GM18498 (cell line): ENCODE results near the gene TPK1.
"Not testable (repeated sequence)": the region's sequence is repeated elsewhere in the genome, so short reads cannot be mapped to it uniquely, and the experiment has no call there.

Source experiments
- ATAC-seq: cut with Tn5 transposase; IDR thresholded peaks from one replicate; pipeline ENCODE4 v1.9.1; 2021; ENCODE audit warnings: mild to moderate bottlenecking, moderate library complexity; ENCODE audit not compliant: unreplicated experiment

Gene TPK1

DNA sequence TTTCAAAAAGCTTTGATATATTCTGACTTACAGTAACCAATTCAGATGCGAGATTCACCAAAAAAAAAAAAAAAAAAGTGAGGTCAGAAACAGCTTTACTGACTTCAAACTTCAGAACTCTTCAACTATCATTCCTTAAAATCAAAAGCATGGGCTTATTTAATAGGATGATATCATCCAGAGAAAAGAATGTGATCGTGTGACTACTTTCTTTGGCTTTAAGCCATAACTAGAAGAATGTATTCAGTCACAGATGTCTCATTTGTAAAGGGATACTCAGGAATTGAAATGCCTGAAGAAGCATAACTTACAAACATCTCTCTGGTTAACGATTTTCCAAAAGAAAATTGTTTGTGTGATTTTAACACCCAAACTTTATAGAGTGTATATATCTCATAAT, 11.5 kb downstream of the TPK1 start:
- no peak for ATAC-seq

DNA sequence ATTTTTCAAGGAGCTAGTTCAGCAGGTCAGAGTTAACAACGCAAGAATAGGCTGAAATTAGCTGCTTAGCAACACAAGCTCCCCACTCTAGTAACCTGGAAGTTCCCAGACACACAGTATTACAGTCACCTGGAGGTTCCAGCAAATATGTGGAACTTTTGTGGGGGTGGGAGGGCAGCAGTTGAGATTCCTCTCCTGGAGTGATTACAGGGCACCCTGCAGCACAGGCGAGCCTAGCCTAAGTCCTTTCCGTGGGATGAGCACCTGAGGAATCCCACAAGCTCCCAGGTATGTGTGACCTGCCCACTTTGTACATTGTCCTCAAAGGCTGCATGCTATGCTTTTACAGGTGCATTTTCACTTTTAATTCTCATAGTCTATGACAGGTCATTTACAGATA, 13.6 kb downstream of the TPK1 start:
- no peak for ATAC-seq

DNA sequence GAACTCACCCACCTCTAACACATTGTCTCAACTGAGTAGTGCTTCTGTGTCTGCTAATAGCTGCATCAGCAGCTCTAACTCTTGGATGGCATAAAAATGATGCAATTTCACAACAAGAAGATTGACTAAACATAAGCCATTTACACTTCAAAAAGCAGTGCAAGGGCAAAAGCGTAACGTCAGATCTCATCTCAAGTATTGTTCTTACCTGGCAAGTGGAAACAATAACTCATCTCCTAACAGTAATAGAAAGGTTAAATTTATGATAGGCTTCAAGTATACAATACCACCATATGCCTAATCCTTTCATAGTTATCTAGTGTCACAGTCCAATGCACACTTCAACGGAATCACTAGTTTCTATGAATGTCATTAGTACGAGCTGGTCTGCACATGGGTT, 14.8 kb downstream of the TPK1 start:
- peak; percentile 43 for ATAC-seq

DNA sequence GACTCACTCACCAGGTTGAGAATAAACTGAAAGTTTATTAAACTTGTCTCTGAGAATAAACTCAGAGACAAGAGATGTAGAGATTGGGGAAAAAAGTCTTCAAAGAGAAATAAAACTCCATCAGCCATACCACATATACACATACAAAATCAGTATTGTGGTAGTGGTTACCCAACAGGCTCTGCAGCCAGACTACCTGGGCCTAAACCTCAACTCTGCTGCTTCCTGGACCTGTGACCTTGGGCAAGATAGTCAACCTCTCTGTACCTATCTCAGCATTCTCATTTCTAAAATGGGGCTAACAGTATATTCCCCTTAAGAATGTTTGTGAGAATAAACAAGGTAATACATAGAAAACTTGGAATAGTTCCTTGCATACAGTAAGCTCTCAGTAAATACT, 15.3 kb downstream of the TPK1 start:
- ATAC-seq = peak; percentile 35

DNA sequence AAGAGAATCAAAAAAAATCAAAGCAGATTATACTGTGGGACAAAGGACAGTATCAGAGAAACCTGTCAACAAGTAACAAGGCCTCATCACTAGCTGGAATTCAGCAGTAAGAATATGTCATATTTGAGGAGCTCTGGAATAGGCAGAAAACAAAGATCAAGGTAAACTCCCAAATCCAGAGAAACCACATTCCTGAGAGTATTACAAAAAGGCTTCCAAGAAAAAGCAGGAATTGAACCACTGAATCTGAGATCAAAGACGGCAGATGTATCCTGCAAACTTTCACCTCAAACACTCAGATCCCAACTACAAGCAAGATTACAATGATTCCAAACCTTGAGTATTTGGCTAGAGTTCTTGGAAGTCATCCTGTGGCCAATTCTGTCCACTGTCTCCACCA, 16.3 kb downstream of the TPK1 start:
- ATAC-seq = no peak

DNA sequence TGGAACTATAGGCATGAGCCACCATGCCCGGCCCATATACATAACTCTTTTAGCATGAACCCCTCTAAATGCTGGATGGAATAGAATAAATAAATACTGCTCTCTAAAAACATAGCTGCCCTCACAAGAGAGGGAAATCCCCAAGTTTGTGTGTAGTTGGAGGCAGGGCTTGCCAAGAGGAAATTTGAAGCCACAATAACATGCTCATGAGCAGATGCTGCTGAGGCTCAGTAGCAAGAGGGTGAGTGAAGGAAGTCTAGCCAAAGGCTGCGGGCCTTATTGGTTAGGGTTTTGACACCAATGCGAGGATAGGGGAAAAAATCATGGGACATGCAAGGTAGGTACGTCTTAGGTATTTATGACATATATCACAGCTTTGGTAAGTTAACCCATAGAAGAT, 17.3 kb downstream of the TPK1 start:
- ATAC-seq = peak; percentile 82

DNA sequence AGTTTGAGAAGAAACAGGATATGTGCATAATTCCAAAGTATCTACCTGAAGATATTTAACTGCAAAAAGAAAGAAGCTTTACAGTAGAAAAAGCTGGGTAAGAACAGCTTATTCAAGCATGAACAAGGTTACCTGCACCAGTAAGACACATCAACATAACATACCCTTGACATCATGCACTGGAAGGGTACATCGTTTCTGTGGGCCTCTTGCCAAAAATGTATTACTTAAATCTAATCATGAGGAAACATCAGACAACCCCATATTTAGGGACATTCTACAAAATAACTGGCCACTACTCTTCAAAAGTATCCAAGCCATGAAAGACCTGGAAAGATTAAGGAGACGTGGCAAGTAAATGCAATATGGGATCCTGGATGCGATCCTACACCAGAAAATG, 18.9 kb downstream of the TPK1 start:
- no peak for ATAC-seq

DNA sequence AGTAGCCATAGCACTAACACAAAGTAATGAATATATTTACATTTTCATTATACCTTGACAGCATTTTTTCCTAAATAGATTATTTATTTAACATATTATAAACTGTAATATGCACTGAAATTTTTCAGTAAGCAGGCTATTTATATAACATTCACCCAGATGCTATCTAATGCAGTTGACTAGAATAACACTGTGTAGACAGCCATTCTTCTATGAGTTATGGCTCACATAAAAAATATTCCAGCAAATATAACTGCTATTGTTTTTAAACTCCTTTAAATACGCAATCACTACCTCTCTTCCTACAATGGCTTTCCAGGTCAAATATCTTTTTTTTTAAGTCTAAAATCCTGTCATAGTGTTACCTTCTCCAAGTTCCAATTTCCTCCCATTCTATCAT, 21.6 kb downstream of the TPK1 start:
- ATAC-seq = no peak

DNA sequence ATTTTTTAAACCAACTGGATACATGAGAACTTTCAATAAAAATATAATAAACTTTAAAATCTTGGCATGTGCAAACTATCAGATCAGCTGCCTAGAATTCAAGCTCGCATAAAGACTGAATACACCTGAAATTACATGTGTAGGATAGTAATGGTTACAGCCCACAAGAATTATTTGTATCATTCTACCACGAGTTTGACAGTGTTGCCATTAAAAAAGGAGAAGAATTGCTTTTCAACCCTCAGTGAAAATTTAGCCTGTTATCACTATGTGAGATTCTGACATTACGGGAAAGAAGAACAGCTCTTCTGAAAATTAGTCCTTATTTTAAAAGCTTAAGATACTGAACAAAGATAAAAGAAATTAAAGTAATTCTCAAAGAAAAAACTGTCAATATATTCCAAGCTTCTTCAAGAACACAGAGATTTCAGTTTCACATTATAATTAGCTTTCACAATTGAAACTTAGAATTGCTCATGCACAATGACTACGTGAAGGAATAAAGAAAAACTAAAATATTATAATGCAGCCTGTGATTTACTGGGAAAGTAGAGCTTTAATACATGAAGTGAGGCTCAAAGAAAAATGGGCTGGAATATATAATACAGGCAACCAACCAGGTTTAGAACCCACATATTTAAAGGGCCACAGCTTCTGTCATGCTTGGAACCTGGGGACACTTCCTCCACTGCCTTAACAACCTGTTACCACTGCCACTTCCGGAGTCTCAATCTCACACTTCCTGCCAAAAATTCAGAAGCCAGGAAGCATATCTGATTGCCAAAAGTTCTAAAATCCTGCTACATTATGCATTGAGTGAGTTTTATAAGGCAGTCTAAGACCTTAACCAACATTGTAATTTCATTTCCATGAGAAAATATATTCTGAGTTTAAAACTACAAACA, 23.2 kb downstream of the TPK1 start:
- peak; percentile 95 for ATAC-seq

DNA sequence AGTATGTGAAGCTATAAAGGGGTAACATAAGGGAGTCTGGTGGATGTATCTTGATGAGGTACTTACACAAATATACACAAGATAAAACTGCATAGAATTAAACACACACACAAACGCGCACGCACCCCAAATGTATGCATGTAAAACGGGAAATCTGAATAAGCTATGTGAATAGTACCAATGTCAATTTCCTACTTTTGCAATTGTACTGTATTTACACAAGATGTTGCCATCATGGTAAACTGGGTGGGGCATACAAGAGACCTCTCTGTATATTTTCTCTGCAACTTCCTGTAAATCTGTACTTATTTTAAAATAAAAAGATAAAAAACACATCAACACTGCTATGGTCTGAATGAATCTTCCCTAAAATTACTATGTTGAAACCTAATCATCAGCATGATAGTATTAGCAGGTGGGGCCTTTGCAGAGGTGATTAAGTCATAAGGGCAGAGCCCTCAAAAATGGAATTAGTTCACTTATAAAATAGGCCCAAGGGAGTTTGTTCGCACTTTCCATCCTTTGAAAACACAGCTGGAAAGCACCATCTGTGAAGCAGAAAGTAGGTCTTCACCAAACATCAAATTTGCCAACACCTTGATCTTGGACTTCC, 30.1 kb downstream of the TPK1 start:
- ATAC-seq = no peak

DNA sequence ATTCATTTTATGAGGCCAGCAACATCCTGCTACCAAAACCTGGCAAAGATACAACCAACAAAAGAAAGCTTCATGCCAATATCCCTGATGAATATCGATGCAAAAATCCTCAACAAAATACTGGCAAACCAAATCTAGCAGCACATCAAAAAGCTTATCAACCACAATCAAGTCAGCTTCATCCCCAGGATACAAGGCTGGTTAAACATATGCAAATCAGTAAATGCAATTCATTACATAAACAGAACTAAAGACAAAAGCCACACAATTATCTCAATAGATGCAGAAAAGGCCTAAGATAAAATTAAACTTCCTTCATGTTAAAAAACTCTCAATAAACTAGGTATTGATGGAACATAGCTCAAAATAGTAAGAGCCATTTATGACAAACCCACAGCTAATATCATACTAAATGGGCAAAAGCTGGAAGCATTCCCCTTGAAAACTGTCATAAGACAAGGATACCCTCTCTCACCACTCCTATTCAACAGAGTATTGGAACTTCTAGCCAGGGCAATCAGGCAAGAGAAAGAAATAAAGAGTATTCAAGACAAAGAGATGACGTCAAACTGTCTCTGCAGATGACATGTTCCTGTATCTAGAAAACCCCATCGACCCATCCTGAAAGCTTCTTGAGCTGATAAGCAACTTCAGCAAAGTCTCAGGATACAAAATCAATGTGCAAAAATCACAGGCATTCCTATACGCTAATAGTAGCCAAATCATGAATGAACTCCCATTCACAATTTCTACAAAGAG, 35.0 kb downstream of the TPK1 start:
- not testable (repeated sequence) for ATAC-seq

DNA sequence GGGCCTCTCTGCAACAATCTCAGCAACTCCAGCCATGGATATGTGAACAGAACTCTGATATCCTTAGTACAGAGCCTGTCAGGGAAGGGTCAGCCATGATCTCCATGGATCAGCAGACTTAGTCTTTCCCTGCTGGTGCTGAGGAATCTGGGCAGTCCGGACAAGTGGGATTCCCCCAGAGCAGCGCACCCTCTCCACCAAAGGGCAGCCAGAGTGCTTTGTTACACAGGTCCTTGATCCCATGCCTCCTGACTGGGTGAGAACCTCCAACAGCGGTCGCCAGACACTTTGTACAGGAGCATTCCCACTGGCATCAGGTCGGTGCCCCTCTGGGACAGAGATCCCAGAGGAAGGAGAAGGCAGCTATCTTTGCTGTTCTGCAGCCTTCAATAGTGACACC, 38.9 kb downstream of the TPK1 start:
- ATAC-seq = no peak

DNA sequence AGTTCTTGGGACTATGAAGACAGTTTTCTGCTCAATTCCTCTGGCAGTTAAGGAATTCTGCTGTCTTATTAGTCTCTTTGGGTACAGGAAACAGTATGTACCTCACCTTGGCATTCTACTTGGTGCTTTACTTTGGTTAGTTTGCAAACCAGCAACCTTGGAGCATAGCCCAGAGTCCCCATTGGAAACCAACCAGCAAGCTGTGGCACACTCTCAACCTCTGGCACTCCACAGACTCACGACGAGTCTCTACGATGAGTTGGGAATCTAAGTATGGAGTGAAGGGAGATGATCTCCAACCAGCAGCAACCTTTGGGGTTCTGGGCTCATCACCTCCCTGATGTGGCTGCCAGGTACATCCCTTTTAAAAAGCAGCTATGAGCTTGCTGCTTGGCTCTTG, 43.8 kb downstream of the TPK1 start:
- ATAC-seq = no peak

DNA sequence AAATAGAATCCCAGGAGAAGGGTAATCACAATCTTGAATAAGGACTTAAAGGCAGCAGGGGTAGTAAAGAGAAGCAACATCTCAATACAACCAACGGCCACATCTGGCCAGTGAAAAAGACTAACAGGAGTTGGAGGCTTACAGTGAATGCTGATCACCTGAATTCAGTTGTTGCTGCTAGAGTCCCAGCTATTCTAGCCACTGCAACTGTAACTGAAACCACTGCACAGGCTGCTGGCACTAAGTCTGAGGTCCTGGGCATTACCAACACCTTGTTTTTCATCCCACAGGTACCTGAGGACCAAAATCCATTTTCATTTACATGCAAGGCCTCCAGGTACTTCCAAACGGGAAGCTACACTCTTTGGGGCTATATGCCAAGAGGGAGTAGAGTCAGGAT, 44.4 kb downstream of the TPK1 start:
- ATAC-seq = no peak

DNA sequence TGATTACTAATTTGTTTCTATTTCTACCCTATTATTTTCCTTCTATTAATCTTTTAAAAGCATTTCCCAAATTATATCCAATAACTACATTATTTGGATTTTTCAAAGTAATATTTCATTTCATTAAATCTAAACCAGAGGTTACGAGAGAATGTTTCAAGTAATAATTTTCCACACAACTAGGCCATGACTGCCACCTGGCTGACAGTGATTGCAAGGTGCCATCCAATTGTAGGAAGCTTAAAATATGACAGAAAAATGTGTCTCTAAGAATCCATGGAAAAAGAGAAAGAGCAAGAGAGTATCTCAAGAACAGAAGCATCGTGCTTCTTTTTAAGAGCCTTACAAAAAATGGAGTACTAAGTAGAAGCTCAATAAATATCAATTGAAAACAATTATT, 48.7 kb downstream of the TPK1 start:
- ATAC-seq = no peak

DNA sequence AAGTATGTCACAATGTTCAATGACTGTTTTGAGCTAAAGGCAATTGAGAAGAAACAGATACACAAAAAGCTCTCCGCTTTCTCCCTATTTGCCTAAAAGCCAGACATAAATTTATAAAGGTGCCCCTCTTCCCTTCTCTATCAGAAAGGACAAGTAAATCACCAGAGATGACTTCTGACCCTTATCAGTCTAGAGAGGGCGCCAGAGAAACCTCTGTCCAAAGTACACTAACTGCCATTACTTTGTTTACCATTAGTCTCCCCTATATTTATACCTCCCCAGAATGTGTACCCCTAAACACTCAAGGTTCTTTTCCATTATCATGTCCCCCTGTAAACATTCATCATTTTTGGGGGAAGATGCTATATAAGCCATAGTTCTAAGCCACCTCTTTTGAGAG, 49.3 kb downstream of the TPK1 start:
- peak; percentile 58 for ATAC-seq

DNA sequence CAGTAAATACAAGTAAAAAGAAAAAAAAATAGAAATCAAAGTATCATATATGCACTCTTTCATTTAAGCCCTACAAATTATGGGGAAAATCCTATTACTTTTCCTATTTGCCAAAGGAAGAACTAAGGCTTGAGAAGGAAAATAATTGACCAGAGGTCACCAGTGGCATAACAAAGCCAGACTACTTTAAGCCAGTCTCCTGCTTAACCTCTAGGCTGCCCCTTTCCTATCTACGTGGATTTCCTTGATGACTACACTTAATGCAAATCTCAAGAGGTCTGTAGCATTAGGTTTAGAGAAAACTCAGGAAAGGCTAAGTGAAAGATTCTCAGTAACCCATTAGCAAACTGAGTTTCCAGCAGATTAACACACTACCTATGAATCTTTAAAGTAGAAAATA, 49.8 kb downstream of the TPK1 start:
- no peak for ATAC-seq

DNA sequence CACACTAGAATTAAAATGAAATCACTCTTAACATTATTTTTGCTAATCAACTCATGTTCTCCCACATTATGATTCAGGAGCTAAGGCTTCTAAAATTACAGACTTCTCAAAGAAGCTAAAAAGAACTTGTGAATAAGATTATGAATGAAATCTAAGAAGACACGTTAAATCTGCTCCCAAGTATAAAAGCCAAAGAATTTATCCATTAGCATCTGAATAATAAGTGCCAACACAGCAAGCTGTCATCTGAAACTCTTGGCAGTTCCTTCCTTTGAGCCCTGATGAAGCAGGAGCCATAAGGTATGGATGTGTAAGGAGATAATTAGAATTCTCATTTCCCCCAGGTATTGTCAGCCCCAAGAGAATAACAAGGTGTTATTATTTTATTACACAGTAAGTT, 50.3 kb downstream of the TPK1 start:
- no peak for ATAC-seq

DNA sequence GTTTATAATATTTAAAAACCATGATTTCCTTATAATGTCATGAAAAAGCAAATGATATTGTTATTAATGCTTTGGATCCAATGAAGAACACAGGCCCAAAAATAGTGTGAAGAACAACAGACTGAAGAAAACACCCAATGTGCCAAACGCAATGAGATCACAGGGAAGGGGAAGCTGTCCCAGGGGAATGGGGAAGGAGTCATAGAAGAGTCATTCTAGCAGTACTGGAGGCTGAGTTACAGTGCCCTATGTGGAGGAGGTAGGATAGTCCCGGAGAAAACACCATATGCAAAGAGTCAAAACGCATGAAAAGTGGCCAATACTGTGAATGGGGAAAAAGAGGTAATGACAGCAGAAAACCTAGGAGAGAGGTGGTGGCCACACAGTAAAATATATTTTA, 50.9 kb downstream of the TPK1 start:
- ATAC-seq = no peak

DNA sequence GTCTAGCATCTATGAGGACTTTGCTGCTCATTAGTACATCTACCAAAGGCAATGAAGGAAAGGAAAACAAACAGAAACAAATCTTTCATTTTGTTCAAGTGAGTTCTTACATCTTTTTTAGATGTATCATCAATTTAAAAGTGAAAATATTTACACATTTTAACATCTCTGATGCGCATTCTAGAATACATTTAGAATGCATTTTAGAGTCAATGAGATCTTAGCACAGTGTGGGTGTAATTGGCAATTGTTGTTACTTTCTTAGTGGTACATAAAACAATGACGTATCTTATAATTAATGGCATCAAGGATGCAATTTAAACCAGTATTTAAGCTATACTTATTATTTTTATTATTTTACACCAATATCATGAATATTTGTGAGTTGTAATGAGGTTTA, 51.4 kb downstream of the TPK1 start:
- ATAC-seq = no peak

DNA sequence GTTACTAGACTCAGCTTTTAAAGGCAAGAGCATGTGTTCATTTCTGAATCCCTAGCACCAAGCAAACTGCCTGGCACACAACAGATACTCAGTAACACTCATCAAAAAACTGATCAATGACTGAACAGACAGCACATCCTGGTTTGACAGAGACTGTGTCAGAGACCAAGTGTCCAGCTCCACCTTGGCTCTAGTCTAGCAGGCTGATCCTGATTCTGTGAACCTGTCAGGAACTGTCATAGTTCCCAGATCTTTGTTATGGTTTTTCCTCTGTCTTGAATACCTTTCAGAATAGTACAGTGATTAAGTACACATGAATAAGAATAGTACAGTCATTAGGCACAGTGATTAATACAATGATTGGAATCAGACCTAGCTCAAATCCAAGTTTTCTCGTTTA, 53.0 kb downstream of the TPK1 start:
- ATAC-seq = no peak

DNA sequence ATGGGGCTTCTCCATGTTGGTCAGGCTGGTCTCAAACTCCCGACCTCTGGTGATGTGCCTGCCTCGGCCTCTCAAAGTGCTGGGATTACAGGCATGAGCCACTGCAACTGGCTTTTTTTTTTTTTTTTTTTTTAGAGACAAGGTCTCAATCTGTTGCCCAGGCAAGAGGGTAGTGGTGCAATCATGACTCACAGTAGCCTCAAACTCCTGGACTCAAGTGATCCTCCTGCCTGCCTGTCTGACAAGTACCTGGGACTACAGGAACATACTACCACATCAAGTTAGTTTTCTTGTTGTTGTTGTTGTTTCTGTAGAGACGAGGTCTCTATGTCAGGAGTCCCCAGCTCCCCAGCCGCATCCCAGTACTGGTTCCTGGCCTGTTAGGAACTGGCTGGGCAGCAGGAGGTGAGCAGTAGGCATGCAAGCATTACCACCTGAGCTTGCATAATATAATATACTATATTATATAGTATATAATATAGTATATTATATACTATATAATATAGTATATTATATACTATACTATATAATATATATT, 55.7 kb downstream of the TPK1 start:
- no peak for ATAC-seq
